HPDE6-E6E7 (cell line): ENCODE results near the gene GPR161.

ENCODE experiments used
- DNase-seq: peaks from one replicate; pipeline ENCODE4 v3.0.0; 2011; ENCODE audit warnings: missing footprints; ENCODE audit errors: extremely low spot score

Gene GPR161

DNA sequence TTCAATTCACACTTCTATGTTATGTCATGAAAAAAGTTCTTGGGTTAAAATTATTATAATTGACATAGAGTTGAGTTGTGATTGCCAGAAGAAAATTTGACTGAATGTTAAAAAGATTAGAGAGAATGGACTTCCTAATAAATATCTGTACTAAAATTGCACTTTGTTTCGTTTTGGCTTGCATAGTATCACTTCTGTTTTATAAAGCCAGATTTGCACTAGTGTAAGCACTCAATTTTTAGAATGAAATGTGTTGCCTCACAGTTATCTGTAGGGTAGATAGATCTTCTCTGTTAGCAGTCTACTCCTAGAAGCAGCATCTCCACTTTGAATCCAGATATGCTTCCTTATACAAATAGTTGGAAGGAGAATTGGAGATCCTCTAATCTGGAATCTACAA is 104.7 kb downstream of the GPR161 start:
- no peak for DNase-seq

- DNase-seq = no peak
These were observed 105.1 kb downstream of the GPR161 start for GRCh38 chr1:168031627-168032026.

GRCh38 chr1:168031198-168031597 is 105.5 kb downstream of the GPR161 start:
- DNase-seq = no peak
